K562 (cell line): ENCODE data around the gene AIFM3.

ENCODE experiments used
- ETV5 ChIP-seq: sonication (generic); formaldehyde crosslinking; IDR thresholded peaks from 2 replicates; pipeline ENCODE4 v1.4.0; 2020; ENCODE audit warnings: low read depth, mild to moderate bottlenecking, missing genetic modification reagents
- EZH2 ChIP-seq: IDR thresholded peaks from 2 replicates; pipeline ENCODE4 v1.6.1; 2012; ENCODE audit warnings: low read depth, mild to moderate bottlenecking, inconsistent platforms, low read length, borderline replicate concordance
- HDAC2 ChIP-seq: fragments of 450-650 bp; IDR thresholded peaks from 2 replicates; pipeline ENCODE4 v1.6.1; 2016; ENCODE audit warnings: mild to moderate bottlenecking
- NFXL1 ChIP-seq: fragments of 450-650 bp; formaldehyde crosslinking; IDR thresholded peaks from 2 replicates; pipeline ENCODE4 v1.4.0; 2021; ENCODE audit warnings: mild to moderate bottlenecking
- POLR2A ChIP-seq: fragments of 450-650 bp; conservative IDR thresholded peaks from 2 replicates; pipeline ENCODE4 v1.6.1; 2016
- POLR2AphosphoS5 ChIP-seq: IDR thresholded peaks from 2 replicates; pipeline ENCODE4 v1.6.1; 2011; ENCODE audit warnings: mild to moderate bottlenecking, low read depth, low read length, moderate library complexity; ENCODE audit not compliant: control insufficient read depth, insufficient read depth
- TCF7 ChIP-seq: sonication (generic); IDR thresholded peaks from 2 replicates; pipeline ENCODE4 v1.6.1; 2016; ENCODE audit warnings: antibody characterized with exemption, borderline replicate concordance
- TF ChIP-seq, protein P1 (sequence below), 2 experiments: fragments of 450-650 bp in 1 of 2; IDR thresholded peaks; 2 replicates each; pipeline ENCODE4 v1.6.1; 2011 to 2017; ENCODE audit warnings: low read depth in 2 of 2, antibody characterized with exemption in 1 of 2, borderline replicate concordance in 1 of 2, low read length in 1 of 2, mild to moderate bottlenecking in 1 of 2, mixed read lengths in 1 of 2; ENCODE audit not compliant: control insufficient read depth in 1 of 2

DNA sequence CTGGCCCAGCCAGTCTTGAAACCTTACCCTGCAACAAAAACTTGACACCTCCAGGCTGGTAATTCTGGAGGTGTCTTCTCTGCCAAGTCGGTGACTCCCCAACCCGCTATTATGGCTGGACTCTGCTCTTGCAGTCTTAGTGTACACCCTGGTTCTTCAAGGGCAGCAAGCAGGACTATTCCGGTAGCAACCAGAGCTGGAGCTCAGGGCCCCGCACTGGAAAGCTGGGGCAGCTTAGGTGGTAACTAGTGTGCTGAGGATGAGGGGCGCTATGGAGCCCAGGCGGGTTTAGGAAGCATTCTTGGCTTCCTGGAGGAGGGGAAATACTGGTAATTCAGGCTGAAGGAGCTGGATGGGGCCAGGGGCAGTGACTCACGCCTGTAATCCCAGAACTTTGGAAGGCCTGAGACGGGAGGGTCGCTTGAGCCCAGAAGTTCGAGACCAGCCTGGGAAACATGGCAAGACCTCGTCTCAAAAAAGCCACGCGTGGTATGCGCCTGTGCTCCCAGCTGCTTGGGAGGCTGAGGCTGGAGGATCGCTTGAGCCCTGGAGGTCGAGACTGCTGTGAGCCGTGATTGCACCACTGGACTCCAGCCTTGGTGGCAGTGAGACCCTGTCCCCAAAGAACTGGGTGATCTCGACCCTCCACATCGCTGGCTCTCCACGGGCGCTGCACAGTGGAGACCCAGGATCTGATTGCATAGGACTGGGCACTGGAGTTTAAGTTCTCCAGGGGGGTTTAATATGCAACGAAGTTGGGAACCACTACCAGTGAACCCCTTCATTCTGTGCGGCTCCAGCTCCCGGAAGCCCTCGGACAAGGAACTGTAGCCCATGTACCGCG lies 10.6 kb upstream of the AIFM3 start:
- TF ChIP-seq EZH2: no peak
- TF ChIP-seq POLR2A: peak; percentile 50; the same call in 1 of the 2 replicates
- no peak for TF ChIP-seq POLR2AphosphoS5
- no peak for TF ChIP-seq ETV5 (CRISPR knock-in tag)
- TF ChIP-seq, protein P1, sequence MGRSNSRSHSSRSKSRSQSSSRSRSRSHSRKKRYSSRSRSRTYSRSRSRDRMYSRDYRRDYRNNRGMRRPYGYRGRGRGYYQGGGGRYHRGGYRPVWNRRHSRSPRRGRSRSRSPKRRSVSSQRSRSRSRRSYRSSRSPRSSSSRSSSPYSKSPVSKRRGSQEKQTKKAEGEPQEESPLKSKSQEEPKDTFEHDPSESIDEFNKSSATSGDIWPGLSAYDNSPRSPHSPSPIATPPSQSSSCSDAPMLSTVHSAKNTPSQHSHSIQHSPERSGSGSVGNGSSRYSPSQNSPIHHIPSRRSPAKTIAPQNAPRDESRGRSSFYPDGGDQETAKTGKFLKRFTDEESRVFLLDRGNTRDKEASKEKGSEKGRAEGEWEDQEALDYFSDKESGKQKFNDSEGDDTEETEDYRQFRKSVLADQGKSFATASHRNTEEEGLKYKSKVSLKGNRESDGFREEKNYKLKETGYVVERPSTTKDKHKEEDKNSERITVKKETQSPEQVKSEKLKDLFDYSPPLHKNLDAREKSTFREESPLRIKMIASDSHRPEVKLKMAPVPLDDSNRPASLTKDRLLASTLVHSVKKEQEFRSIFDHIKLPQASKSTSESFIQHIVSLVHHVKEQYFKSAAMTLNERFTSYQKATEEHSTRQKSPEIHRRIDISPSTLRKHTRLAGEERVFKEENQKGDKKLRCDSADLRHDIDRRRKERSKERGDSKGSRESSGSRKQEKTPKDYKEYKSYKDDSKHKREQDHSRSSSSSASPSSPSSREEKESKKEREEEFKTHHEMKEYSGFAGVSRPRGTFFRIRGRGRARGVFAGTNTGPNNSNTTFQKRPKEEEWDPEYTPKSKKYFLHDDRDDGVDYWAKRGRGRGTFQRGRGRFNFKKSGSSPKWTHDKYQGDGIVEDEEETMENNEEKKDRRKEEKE (IDR thresholded peaks at IDR 0.05; ENCODE audit: borderline replicate concordance in 1 of 2, control insufficient read depth in 1 of 2, low read depth in 2 of 2, low read length in 1 of 2): no peak
- no peak for TF ChIP-seq NFXL1
- 0 out of 2 replicates have a peak, but pooled peaks have one; percentile 17 for TF ChIP-seq HDAC2
- no peak for TF ChIP-seq TCF7
